Esophagus muscularis mucosa (tissue), 4 donors: Measurements from ENCODE around the gene CNNM3.

Experiments
- CTCF ChIP-seq, 3 experiments: fragments of 200-600 bp in 2 of 3; fragments of 450-650 bp in 1 of 3; sonication (generic) in 2 of 3; IDR thresholded peaks; one replicate each; pipeline ENCODE4 v1.5.1; 2017 to 2019; ENCODE audit warnings: antibody characterized with exemption in 3 of 3, mild to moderate bottlenecking in 2 of 3, moderate library complexity in 1 of 3
- EP300 ChIP-seq: sonication (generic); formaldehyde crosslinking; IDR thresholded peaks from one replicate; pipeline ENCODE4 v1.6.1; 2017; ENCODE audit warnings: antibody characterized with exemption
- POLR2A ChIP-seq: fragments of 450-650 bp; IDR thresholded peaks from one replicate; pipeline ENCODE4 v1.6.1; 2017; ENCODE audit warnings: antibody characterized with exemption, moderate library complexity, mild to moderate bottlenecking, low read depth
- POLR2AphosphoS5 ChIP-seq, 2 donors: sonication (generic); formaldehyde crosslinking; IDR thresholded peaks; one replicate each; pipeline ENCODE4 v1.6.1; 2017; ENCODE audit warnings: antibody characterized with exemption in 2 of 2

DNA sequence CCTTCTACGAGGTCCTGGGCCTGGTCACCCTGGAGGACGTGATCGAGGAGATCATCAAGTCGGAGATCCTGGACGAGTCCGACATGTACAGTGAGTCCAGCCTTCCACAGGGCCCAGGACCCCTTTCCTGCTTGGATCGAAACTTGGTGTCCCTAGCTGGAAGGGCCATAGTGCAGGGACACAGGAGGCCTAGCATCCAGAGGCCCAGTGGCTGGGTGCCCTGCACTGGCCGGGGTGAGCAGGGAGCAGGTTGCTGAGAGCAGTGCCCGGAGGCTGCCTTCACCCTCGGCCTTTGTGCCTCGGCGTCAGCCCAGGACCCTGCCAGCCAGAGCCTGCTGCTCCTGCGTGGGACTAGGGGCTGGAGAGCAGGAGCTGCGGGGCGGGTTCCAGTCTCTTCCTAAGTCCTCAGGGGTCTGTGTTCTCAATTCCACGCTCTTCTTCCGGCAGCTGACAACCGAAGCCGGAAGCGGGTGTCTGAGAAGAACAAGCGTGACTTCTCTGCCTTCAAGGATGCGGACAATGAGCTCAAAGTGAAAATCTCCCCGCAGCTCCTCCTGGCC, 18.9 kb upstream of the CNNM3 start:
- TF ChIP-seq POLR2A = no peak
- TF ChIP-seq EP300 = no peak
- TF ChIP-seq POLR2AphosphoS5 (IDR thresholded peaks at IDR 0.05) = no peak
- TF ChIP-seq CTCF (IDR thresholded peaks at IDR 0.05) = no peak
